Cardiac septum (tissue), 1 donor: ENCODE measurements around the gene ITPR1. TPM values are rescaled to one million over a fixed set of nuclear protein-coding genes. Genes with fewer than 3 reads are reported as not detected.

Experiments used
- DNase-seq: peaks from one replicate; pipeline ENCODE4 v3.0.0-alpha.2; 2020; ENCODE audit warnings: low spot score
- intact Hi-C: fragments of 100-400 bp; cut with DNase I; formaldehyde crosslinking; loops from one replicate; pipeline ENCODE4 v1.14.0; 2022
- total RNA-seq: library from RNA; stranded (reverse); fragmentation: NEBNext Ultra II Directional; extraction: Animal tissue kit (Norgen Biotek cat#: 25700); gene quantifications from one replicate; pipeline ENCODE4 v1.2.1, GENCODE V29; 2021
- donor health status: DM: no; HTN: no; CAD: no.

ITPR1 gene
- total RNA-seq, 1 donor from 2014 or later: 19.5 TPM

DNA sequence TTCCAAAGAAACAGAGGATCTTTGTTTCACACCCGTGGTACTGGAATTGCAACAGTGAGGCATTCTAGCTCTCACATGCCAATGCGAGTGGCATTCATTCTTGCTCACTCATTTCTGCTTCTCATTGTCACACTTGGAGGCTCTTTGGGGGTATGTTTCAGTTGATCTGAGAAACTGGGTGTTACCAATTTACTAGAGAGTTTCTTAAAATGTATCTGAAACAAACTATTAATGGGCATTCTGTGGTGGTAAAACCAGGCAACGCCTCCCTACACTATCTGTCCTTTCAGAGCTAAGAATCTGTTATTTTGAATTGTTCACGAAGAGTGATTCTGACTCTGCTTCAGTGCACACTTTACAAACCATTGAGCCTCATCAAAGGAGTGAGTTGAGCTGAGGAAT, 345.5 kb downstream of the ITPR1 start:
- intact Hi-C loops: no loop called here

DNA sequence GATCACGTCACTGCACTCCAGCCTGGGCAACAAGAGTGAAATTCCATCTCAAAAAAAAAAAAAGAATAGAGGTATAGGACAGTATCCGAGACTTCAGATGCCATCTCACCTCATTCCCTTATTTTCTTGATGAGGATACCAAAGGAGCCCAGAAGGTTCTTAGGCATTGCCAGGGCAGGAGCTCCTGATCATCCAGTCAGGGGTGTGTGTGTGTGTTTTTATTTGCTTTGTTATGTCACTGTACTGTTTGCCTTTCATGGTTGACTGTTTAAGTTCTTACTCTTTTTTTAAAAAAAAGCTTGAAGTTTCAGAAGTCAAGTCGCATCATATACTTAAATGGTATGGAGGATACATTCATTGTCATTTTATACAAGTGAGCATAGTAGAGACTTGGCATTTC, 346.1 kb downstream of the ITPR1 start:
- intact Hi-C loops: no loop called here

More for the DNA sequence above, 345.5 kb downstream of the ITPR1 start:
- no peak for DNase-seq

DNA sequence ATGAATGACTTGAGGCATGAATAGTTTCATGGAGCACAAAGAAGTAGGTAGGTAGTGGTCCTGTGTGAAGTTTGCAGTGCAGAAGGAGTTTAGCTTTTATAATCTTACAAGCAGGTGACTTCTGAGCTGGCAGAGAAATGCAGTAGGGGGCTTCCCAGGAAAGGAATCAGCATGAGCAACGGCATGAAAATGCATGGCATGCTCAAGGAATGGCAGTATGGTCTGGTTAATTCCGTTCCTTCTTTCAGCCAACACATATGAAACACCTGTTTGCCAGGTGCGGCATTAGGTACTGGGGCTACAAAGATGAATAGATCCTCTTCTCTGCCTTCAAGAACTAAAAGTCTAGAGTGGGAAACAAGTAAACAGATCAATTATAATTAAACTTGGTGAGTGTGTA, 348.1 kb downstream of the ITPR1 start:
- intact Hi-C loops: no loop called here
- no peak for DNase-seq

More for the DNA sequence above, 346.1 kb downstream of the ITPR1 start:
- DNase-seq: no peak

DNA sequence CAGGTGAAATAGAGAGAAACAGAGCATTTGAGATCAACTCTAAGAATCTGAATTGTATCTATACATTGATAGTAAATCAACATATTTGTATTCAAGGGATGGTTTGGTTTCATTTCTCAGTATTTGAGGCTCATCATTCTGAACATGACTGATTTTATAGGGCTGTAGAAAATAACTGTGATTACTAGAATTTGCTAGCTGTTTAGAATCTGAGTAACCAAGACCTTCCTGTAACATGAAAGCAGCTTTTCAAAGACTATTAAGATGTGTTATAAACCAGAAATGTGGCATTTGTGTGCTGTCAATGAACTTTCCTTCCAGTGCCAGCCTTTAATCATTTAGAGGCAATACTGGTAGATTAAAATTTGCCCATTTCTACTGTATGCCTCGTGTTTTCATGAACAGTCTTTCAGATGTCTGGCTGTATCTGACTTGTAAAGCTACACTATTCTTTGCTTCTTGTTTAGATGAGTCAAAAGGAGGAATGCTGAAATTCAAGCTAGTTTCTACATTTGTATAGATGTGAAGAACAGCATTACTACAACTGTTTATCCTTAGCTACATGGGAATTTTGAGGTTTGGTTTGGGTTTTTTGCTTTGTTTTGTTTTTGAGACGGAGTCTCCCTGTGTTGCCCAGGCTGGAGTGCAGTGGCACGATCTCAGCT, 348.8 kb downstream of the ITPR1 start:
- no peak for DNase-seq
- intact Hi-C loops: no loop called here

DNA sequence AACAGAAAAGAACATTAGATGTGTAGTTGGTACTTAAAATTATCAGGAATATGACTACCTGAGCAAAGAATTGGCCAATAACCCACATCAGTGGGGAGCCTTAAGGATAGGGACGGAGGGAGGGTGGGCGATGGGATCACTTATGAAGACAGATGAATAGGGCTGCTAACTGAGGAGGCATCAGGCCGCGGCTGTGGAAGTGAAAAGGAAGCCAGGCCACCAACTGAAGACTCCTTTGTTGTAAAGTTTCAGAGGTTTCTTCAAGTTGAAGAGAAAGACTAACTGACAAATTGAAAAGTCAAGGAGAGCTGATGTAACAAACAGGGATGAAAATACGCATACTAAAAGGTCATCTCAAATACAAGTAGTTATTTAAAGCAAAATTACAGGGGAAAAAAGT, 350.5 kb downstream of the ITPR1 start:
- DNase-seq: no peak
- intact Hi-C loops: no loop called here

DNA sequence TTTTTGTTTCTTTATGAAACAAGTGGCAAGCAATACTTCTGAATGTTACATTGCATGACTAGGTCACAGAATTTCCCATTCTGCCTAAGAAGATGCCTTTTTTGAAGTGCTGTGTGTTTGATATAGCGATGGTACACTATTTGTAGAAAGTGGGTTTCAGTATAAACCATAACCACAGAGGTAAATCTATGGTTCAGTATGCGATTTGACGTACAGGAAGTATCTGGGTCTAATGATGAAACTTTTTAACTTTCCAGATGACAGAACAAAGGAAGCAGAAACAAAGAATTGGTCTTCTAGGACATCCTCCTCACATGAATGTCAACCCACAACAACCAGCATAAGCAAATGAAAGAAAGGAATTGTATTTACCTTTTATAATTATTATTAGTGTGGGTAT, 352.7 kb downstream of the ITPR1 start:
- no peak for DNase-seq
- intact Hi-C loops: no loop called here

DNA sequence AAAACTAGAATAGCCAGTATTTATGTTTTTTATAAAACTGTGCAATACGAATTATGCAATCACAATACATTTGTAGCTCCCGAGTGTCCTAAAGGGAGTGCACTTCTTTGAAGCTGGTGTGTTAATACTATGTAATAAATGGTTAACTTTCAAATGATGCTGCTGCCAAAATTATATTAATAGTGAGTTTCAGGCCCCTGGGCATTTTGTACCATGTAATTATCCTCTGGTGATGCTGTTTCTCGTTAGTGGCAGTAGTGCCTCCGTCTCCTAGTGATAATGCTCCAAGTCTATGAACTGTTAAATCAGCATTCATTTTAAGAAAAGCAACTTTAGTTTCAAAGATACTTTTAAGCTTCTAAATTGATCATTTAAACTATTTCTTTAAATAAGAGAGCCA, 353.4 kb downstream of the ITPR1 start:
- no peak for DNase-seq
- intact Hi-C loops: no loop called here

DNA sequence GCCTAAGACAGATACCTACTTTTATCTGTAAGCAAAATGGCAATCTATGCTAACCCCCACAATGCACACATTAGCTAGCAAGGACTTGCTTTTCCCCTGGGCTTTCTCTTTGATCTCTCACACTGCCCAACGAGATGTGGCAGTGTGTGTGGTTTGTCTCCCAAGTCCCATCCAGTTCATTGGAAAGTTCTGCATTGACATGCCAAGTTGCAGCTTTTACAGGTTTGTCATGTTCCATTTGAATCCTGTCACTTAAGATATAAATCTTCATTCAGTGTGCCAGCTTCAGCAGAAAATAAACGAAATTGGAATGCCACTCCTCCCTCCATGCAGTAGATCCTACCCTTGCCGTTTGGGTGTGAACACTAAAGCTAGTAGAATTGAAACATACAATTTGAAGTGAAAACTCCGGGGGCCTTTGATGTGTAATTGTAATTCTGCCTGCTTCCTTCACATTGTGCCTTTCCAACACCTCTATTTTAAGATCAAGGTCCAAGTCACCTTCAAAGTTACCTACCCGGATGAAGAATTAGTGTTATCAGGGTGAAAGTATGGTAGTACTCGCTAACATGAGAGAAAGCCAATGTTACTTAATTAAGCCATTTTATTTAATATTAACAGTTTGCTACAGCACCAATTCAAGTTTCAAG, 355.2 kb downstream of the ITPR1 start:
- DNase-seq: no peak
- intact Hi-C loops: no loop called here

DNA sequence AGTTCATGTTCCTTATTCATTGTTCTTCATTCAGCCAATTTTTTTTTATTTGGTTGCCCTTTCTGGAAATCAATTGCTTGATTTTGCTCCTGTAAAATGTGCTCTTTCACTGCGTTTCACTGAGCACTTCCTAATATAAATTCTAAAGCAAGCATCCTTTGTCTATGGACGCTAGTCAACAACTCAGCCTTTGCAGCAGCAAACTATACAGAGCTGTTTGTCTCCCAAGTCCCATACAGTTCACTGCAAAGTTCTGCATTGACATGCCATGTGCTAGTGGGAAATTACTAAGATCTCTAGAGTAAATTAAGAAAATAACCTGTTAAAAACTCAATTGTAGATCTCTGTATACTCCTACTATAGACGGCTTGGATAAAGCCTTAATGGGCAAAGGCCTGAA, 356.0 kb downstream of the ITPR1 start:
- no peak for DNase-seq
- intact Hi-C loops: no loop called here

DNA sequence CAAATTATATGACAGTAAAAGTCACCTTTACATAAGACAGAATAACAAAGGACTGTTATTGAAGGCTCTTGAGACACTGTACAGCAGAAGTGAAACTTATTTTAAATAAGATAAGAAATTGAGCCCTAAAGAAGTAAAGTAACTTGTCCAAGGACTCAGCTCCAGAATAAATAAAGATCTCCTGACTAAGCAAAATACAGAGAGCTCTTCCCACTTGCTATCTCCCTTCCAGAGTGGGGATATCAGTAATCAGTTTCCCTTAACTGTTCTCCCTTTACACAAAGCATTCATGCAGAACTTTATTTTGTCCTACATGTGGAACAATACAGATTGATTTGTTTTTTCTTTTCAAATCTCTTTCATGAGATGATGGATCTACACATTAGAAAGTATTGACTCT, 356.6 kb downstream of the ITPR1 start:
- intact Hi-C loops: no loop called here
- no peak for DNase-seq

DNA sequence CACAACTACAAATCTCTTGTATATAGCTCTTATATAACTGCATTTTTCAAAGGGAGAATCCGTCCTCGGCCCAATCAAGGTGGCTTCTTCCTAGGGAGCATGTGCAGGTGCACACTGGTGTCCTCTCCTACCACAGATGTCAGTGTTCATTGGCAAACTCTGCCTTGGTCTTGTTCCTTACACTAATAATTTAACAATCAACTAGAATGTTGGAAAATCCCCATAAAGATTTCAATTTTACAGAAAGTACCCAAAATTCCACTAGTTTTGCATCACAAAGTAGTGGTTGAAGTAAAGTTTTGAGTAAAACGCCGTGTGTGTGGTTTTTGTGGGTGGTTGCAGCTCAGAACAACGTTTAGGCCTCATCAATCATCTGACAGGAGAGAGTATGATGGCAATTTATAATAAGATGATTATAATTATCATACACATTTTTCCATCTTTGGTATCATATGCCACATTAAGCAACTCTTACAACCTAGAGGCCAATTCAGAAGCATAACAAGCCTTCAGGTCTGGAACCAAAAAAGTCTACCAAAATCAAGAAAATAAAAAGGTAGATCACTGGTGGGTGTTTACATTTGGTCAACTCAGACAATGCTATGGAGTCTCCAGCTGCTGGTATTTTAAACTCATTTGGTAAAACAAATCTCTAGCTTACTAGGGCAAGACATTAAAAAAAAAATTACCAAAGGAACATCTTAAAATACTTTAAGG, 357.2 kb downstream of the ITPR1 start:
- DNase-seq: no peak
- intact Hi-C loops: no loop called here

DNA sequence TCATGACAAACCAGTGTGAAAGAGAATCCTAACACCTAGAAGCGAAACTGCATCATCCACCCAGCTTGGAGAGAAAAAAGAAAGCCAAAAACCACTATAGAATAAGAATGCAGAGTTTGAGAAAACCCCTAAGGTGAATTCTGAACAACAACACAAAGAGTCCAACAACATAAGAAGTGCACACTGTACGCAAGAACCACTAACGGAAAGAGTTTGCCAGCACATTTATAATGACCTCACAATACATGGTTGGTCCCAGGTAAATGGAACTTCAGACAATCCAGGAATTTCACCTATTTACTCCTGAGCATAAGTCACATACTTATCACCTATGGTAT, 357.7 kb downstream of the ITPR1 start:
- DNase-seq: no peak
- intact Hi-C loops: no loop called here

DNA sequence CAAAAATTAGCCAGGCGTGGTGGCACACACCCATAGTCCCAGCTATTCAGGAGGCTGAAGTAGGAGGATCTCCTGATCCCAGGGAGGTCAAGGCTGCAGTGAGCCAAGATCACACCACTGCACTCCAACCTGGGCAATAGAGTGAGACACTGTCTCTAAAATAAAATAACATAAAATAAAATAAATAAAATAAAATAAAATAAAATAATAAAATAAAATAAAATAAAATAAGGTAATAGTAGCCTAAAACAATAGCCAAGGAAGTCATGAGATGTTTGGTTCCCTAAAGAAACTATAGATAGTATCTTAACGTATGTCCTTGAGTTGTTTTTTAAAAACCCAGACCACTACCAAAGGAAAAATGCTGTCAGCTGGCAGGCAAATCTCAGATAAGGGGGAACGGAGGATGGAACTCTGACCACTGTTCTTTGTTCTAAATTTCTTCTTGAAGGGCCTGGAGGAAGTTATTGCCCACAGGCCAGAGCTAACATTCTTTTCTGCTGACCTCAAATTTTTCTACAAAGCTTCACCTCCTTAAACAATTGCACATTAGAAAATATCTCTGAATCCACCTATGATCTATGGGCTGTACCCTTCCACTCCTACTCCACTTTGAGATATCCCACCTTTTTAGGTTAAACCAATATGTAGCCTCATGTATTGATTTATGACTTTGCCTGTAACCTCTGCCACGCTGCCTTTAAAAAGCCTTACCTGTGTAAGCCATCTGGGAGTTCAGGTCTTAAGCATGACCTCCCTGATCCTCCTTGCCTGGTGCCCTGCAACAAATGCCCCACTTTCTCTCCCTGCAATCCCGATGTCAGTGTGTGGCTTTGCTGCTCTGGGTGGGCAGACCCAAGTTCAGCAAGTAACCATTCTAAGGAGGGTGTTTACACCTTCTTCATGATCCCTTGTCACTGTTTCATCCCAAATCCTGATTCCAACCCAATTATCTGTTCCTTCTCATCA, 359.9 kb downstream of the ITPR1 start:
- DNase-seq: no peak
- intact Hi-C loops: no loop called here

DNA sequence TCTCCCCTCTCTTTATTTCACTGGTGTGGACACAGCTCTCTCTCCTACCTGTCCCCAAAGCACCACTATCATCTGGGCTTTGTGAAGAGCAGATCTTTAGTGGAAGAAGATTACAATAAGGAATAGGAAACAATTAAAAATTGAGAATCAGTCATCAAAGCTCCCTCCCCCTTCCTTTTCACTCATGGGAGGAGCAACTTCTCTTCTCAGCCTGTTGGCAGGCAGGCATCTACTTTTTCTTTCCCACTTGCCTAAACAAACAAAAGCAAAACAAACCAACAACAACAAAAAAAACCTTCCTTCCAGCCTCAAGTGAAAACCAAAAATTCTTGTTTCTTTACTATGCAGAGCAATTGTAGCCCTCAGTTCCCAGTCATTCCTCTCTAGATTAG, 360.6 kb downstream of the ITPR1 start:
- no peak for DNase-seq
- intact Hi-C loops: no loop called here

DNA sequence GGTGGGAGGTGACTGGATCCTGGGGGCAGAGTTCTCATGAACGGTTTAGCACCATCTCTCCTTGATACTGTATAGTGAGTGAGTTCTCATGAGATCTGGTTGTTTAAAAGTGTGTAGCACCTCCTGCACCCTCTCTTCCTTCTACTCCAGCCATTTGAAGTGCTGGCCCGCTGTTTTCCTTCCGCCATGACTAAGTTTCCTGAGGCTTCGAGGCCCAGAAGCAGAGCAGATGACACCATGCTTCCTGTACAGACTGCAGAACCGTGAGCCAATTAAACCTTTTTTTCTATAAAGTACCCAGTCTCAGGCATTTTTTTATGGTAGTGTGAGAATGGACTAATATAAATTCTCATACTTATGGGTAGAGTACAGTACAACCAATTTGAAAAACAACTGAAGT, 362.5 kb downstream of the ITPR1 start:
- intact Hi-C loops: no loop called here
- no peak for DNase-seq

DNA sequence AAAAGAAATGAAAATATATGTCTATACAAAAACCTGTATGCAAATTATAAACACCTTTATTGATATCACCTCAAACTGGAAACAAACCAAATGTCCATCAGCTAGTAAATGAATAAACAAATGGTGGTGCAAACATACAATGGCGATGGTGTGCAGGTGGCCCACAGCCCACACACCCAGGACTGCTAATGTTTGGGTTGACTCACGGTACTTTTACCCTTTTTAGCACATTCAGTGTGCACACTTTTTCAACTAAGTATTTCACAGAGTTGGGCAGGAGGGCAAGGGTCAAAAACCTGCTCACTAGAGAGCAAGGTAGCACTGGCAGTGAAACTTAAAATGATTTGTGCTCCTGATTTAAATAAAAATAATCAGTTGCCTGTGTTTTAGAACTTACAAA, 363.0 kb downstream of the ITPR1 start:
- DNase-seq: no peak
- intact Hi-C loops: no loop called here

DNA sequence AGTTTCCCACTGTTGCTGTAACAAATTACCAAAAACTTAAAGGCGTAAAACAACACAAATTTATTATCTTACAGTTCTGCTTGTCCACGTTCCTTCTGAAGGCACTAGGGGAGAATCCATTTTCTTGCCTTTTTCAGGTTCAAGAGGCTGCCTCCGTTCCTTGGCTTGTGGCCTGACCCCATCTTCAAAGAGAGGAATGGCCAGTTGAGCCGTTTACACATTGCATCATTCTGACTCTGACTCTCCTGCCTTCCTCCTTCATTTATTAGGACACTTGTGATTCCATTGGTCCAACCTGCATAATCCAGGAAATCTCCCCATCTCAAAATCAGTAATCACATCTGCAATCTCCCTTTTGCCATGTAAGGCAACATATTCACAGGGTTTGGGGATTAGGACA, 363.4 kb downstream of the ITPR1 start:
- intact Hi-C loops: no loop called here
- no peak for DNase-seq

DNA sequence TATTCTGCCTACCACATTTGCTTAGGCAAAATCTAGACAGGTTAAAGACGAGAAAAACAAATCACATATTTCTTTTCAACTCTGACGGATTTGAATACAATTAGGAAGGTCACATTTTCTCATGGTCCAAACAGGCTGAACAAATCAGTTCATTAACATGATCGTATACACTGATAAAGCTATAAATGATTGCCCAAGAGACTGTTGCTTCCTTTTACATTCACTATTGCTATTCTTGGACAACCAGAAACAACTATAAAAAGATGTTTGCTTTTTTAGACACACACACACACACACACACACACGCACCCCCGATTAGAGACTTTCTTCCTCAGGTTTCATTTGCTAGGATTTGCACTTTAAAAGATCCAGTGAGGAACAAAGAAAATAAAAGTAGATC, 363.8 kb downstream of the ITPR1 start:
- intact Hi-C loops: no loop called here
- DNase-seq: no peak

DNA sequence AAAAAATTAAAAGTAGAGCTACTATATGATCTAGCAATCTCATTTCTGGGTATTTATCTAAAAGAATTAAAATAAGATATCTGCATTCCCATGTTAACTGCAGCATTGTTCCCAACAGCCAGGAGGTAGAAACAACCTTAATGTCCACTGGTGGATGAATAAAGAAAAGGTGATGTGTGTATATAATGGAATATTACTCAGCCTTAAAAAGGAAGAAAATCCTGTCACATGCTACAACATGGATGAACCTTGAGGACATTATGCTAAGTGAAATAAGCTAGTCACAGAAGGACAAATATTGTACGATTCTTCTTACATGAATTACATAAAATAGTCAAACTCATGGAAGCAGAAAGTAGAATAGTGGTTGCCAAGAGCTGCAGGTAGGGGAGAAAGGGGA, 366.6 kb downstream of the ITPR1 start:
- no peak for DNase-seq
- intact Hi-C loops: no loop called here

DNA sequence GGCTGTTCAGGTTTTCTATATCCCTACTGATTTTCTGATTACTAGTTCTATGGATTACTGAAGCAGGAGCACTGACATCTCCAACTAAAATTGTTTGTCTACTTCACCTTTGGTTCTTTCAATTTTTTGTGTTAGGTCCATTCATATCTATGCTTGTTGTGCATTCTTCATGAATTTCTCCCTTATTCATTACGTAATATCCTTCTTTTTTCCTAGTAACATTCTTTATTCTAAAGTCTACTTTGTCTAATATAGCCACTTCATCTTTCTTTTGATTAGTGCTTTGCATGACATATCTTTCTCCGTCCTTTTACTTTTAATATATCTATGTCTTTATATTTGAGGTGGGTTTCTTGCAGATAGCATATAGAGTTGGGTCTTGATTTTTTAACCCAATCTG, 369.8 kb downstream of the ITPR1 start:
- intact Hi-C loops: no loop called here
- no peak for DNase-seq
